IMR-90 (cell line): Measurements from ENCODE around the gene PPP1R37. TPM values are rescaled to one million over a fixed set of nuclear protein-coding genes. Genes with fewer than 3 reads are reported as not detected.

Source experiments
- ATAC-seq: fragments of 200-7000 bp; cut with Tn5 transposase; 2 replicates; pipeline ENCODE4 v1.9.1; 2020; ENCODE audit warnings: low read depth, mild to moderate bottlenecking, moderate library complexity
- BruUV-seq: library from RNA; stranded (reverse); fragments of 400-500 nt; replicated peaks from 2 replicates; lab custom pipeline; 2021; lab: Mats Ljungman, UMichigan
- CTCF ChIA-PET: fragments of 300-600 bp; formaldehyde crosslinking; extraction: SDS; loops from one replicate; lab custom pipeline; 2021; ENCODE audit warnings: antibody characterized with exemption; lab: Yijun Ruan, JAX
- POLR2A ChIA-PET: fragments of 300-600 bp; sonication (Branson Sonifier 250); formaldehyde crosslinking; loops from one replicate; lab custom pipeline; 2022; ENCODE audit warnings: antibody characterized with exemption; ENCODE audit not compliant: unreplicated experiment; lab: Charles Lee
- DNase-seq: peaks from one replicate; pipeline ENCODE4 v3.0.0; 2013
- H2AFZ ChIP-seq: replicated peaks from 2 replicates; pipeline ENCODE3; 2013; ENCODE audit warnings: low read length, mild to moderate bottlenecking; ENCODE audit not compliant: poor library complexity
- H2AK5ac ChIP-seq: 2 replicates; pipeline ENCODE4 v1.6.1; 2013; ENCODE audit warnings: low read depth, low read length, inconsistent platforms
- H2AK9ac ChIP-seq: replicated peaks from 2 replicates; pipeline ENCODE3; 2013; ENCODE audit warnings: mild to moderate bottlenecking, low read depth, low read length, moderate library complexity; ENCODE audit not compliant: poor library complexity
- H2BK120ac ChIP-seq: 2 replicates; pipeline ENCODE4 v1.6.1; 2013; ENCODE audit warnings: low read depth, low read length, inconsistent platforms
- H2BK15ac ChIP-seq: 3 replicates; pipeline ENCODE4 v1.6.1; 2013; ENCODE audit warnings: low read depth, low read length, inconsistent platforms
- H2BK20ac ChIP-seq: 2 replicates; pipeline ENCODE4 v1.6.1; 2013; ENCODE audit warnings: low read depth, mild to moderate bottlenecking, inconsistent platforms, low read length, moderate library complexity
- H2BK5ac ChIP-seq: 2 replicates; pipeline ENCODE4 v1.6.1; 2013; ENCODE audit warnings: mild to moderate bottlenecking, low read depth, low read length, inconsistent platforms; ENCODE audit not compliant: poor library complexity, severe bottlenecking
- H3K14ac ChIP-seq: replicated peaks from 2 replicates; pipeline ENCODE4 v1.6.1; 2013; ENCODE audit warnings: low read depth, low read length, inconsistent platforms
- H3K18ac ChIP-seq: 2 replicates; pipeline ENCODE4 v1.6.1; 2013; ENCODE audit warnings: low read depth, low read length, control low read depth
- H3K23ac ChIP-seq: 2 replicates; pipeline ENCODE4 v1.6.1; 2013; ENCODE audit warnings: low read depth, low read length, inconsistent platforms
- H3K27ac ChIP-seq: 2 replicates; pipeline ENCODE4 v1.5.1; 2013; ENCODE audit warnings: mild to moderate bottlenecking, control low read depth, low read length; ENCODE audit not compliant: insufficient read depth
- H3K27me3 ChIP-seq: 2 replicates; pipeline ENCODE4 v1.6.1; 2013; ENCODE audit warnings: low read length; ENCODE audit not compliant: control insufficient read depth, insufficient read depth
- H3K36me3 ChIP-seq: 2 replicates; pipeline ENCODE4 v1.6.1; 2013; ENCODE audit warnings: low read length, mixed read lengths; ENCODE audit not compliant: control insufficient read depth, insufficient read depth
- H3K4ac ChIP-seq: 2 replicates; pipeline ENCODE4 v1.6.1; 2013; ENCODE audit warnings: low read depth, low read length, inconsistent platforms
- H3K4me1 ChIP-seq: 2 replicates; pipeline ENCODE4 v1.6.1; 2013; ENCODE audit warnings: low read length, mixed read lengths; ENCODE audit not compliant: control insufficient read depth, insufficient read depth
- H3K4me2 ChIP-seq: 2 replicates; pipeline ENCODE4 v1.6.1; 2013; ENCODE audit warnings: low read depth, mild to moderate bottlenecking, control low read depth, low read length, moderate library complexity
- H3K4me3 ChIP-seq: 2 replicates; pipeline ENCODE4 v1.5.1; 2013; ENCODE audit warnings: low read depth, mild to moderate bottlenecking, control low read depth, low read length, moderate library complexity; ENCODE audit not compliant: insufficient read depth
- H3K56ac ChIP-seq: 2 replicates; pipeline ENCODE4 v1.6.1; 2013; ENCODE audit warnings: low read length, inconsistent platforms; ENCODE audit not compliant: insufficient read depth; ENCODE audit errors: extremely low read depth
- H3K79me1 ChIP-seq, 2 experiments: 2 replicates each; pipeline ENCODE4 v1.6.1; 2013; ENCODE audit warnings: low read length in 2 of 2, inconsistent platforms in 1 of 2, low read depth in 1 of 2
- H3K9ac ChIP-seq: 2 replicates; pipeline ENCODE4 v1.6.1; 2013; ENCODE audit warnings: low read depth, low read length, control low read depth
- H3K9me1 ChIP-seq: 2 replicates; pipeline ENCODE4 v1.6.1; 2013; ENCODE audit warnings: low read length, inconsistent platforms; ENCODE audit not compliant: insufficient read depth
- H3K9me3 ChIP-seq: 2 replicates; pipeline ENCODE4 v1.6.1; 2013; ENCODE audit warnings: low read length; ENCODE audit not compliant: control insufficient read depth, insufficient read depth
- H4K20me1 ChIP-seq: 2 replicates; pipeline ENCODE4 v1.6.1; 2013; ENCODE audit warnings: low read length, inconsistent platforms; ENCODE audit not compliant: insufficient read depth
- H4K5ac ChIP-seq: 2 replicates; pipeline ENCODE4 v1.6.1; 2013; ENCODE audit warnings: mild to moderate bottlenecking, low read depth, low read length, control low read depth
- H4K8ac ChIP-seq, 2 experiments: 2 replicates each; pipeline ENCODE4 v1.6.1; 2013; ENCODE audit warnings: low read depth in 2 of 2, low read length in 2 of 2, control low read depth in 1 of 2, inconsistent platforms in 1 of 2
- H4K91ac ChIP-seq: 2 replicates; pipeline ENCODE4 v1.6.1; 2013; ENCODE audit warnings: low read depth, low read length, inconsistent platforms; ENCODE audit not compliant: insufficient read depth
- BHLHE40 ChIP-seq: fragments of 150-350 bp; IDR thresholded peaks from 2 replicates; pipeline ENCODE4 v1.6.1; 2016; ENCODE audit warnings: mild to moderate bottlenecking, low read depth, low read length
- CHD1 ChIP-seq: IDR thresholded peaks from 2 replicates; pipeline ENCODE4 v1.6.1; 2012; ENCODE audit warnings: low read depth, low read length, improper control_type of control experiment
- FOS ChIP-seq: fragments of 150-350 bp; IDR thresholded peaks from 2 replicates; pipeline ENCODE4 v1.6.1; 2016; ENCODE audit warnings: low read depth, low read length
- POLR2A ChIP-seq: IDR thresholded peaks from 2 replicates; pipeline ENCODE4 v1.6.1; 2012; ENCODE audit warnings: mild to moderate bottlenecking, low read depth, low read length
- RCOR1 ChIP-seq: IDR thresholded peaks from 2 replicates; pipeline ENCODE4 v1.6.1; 2012; ENCODE audit warnings: mild to moderate bottlenecking, low read length, improper control_type of control experiment; ENCODE audit not compliant: insufficient replicate concordance
- WGBS, 2 experiments: methylation state at CpG; one replicate each; pipeline versions ENCODE4 v1.1.5 to v1.1.7; 2013; ENCODE audit warnings: missing lambda C conversion rate in 2 of 2; ENCODE audit not compliant: insufficient read length in 1 of 2; ENCODE audit errors: extremely low coverage in 2 of 2; 5-methylcytosine and 5-hydroxymethylcytosine counted together
- dilution Hi-C: fragments of 300-500 bp; cut with HindIII; formaldehyde crosslinking; loops from one replicate; pipeline ENCODE4 v1.14.3; 2018; ENCODE audit warnings: low sequenced_read_pairs; ENCODE audit not compliant: unreplicated experiment
- in situ Hi-C: fragments of 300-500 bp; cut with MboI; formaldehyde crosslinking; loops from 3 replicates; pipeline ENCODE4 v1.14.3; 2019; ENCODE audit warnings: low sequenced_read_pairs, inconsistent platforms, mixed read lengths
- intact Hi-C: fragments of 100-400 bp; cut with micrococcal nuclease; formaldehyde crosslinking; loops from 2 replicates; pipeline ENCODE4 v1.10.0; 2022
- polyA plus RNA-seq, 3 experiments: library from polyadenylated mRNA; depleted of rRNA; stranded (reverse); fragments of >200 nt; gene quantifications; 2 replicates each; pipeline ENCODE4 v1.2.3, GENCODE V29; 2012; ENCODE audit warnings: low replicate concordance in 1 of 3
- total RNA-seq: library from RNA; depleted of rRNA; stranded (reverse); fragments of >200 nt; gene quantifications from 2 replicates; pipeline ENCODE4 v1.2.3, GENCODE V29; 2012

Gene PPP1R37
- total and polyA plus RNA-seq, 2 of the 4 experiments (the other 2 are of a cell fraction): 13.1 to 18.5 TPM

GRCh38 chr19:45050036-45050435 lies 42.9 kb upstream of the PPP1R37 start:
- H4K20me1 ChIP-seq: peaks cover 76% of the 10 kb centered on the region
- H3K9me3 ChIP-seq: no peaks in the 10 kb centered on the region
- no peak for DNase-seq
- H2BK15ac ChIP-seq: no peak overlapping the region
- peaks cover 2% of the 10 kb centered on the region; the same call in 1 of the 2 replicates for H3K4me1 ChIP-seq
- CTCF ChIA-PET: interaction anchor here (1.2 kb wide), 1 partner anchor 10 kb away, joined by 3 read pairs; no protein-coding TSS in a partner anchor
- H3K4me2 ChIP-seq: no peak overlapping the region
- H2AFZ ChIP-seq: no peak overlapping the region
- H4K91ac ChIP-seq: no peak overlapping the region
- no peak overlapping the region for H2BK5ac ChIP-seq
- TF ChIP-seq CHD1 (no peak), POLR2A (no peak), FOS (no peak), BHLHE40 (no peak), RCOR1 (no peak)
- no peak overlapping the region for H3K4ac ChIP-seq
- H3K56ac ChIP-seq: no peak overlapping the region
- no peak for ATAC-seq
- peaks cover 44% of the 10 kb centered on the region for H3K36me3 ChIP-seq
- WGBS, 2 experiments: 91% methylated on average over 5 of the region's 6 CpGs; no CpG with 5 or more reads in 1 of the 2 experiments
- no peak overlapping the region for H3K23ac ChIP-seq
- POLR2A ChIA-PET: no interaction called here
- dilution Hi-C loops (no loop called here), in situ Hi-C loops (no loop called here), intact Hi-C loops (no loop called here)
- no peak overlapping the region for H4K5ac ChIP-seq
- H3K4me3 ChIP-seq: no peak overlapping the region
- H3K27ac ChIP-seq: no peak overlapping the region
- no peak overlapping the region for H2AK5ac ChIP-seq
- H2AK9ac ChIP-seq: no peak overlapping the region
- peaks cover 34 to 69% of the 10 kb centered on the region in 2 experiments for H3K79me1 ChIP-seq
- no peak overlapping the region for H3K18ac ChIP-seq
- no peak overlapping the region for H4K8ac ChIP-seq
- peaks cover 15% of the 10 kb centered on the region; the same call in 1 of the 2 replicates for H3K9me1 ChIP-seq
- no TSS peak for BruUV-seq
- no peak overlapping the region for H3K14ac ChIP-seq
- H2BK20ac ChIP-seq: no peak overlapping the region
- H2BK120ac ChIP-seq: no peak overlapping the region
- no peak overlapping the region for H3K9ac ChIP-seq
- H3K27me3 ChIP-seq: no peaks in the 10 kb centered on the region
